Karpas-422 (cell line): ENCODE measurements around the gene MPHOSPH6. TPM values are rescaled to one million over a fixed set of nuclear protein-coding genes. Genes with fewer than 3 reads are reported as not detected.
"Not testable (repeated sequence)": the region's sequence is repeated elsewhere in the genome, so short reads cannot be mapped to it uniquely, and the experiment has no call there.

Source experiments
- DNase-seq: peaks from one replicate; pipeline ENCODE4 v3.0.0-alpha.2; 2015
- H2AFZ ChIP-seq: fragments of 200-600 bp; sonication (generic); 2 replicates; pipeline ENCODE4 v1.6.1; 2014; ENCODE audit warnings: antibody characterized with exemption, low read length, mixed read lengths
- H3K27ac ChIP-seq: fragments of 200-600 bp; sonication (generic); 2 replicates; pipeline ENCODE4 v1.5.1; 2014; ENCODE audit warnings: mild to moderate bottlenecking, low read length, moderate library complexity
- H3K27me3 ChIP-seq: fragments of 200-600 bp; sonication (generic); 2 replicates; pipeline ENCODE4 v1.6.1; 2014; ENCODE audit warnings: low read length, mixed read lengths
- H3K36me3 ChIP-seq: fragments of 200-600 bp; sonication (generic); 2 replicates; pipeline ENCODE4 v1.6.1; 2014; ENCODE audit warnings: low read length, mixed read lengths; ENCODE audit not compliant: insufficient read depth
- H3K4me1 ChIP-seq: fragments of 200-600 bp; sonication (generic); 2 replicates; pipeline ENCODE4 v1.6.1; 2014; ENCODE audit warnings: mild to moderate bottlenecking, low read length, mixed read lengths
- H3K4me2 ChIP-seq: fragments of 200-600 bp; sonication (generic); 2 replicates; pipeline ENCODE4 v1.6.1; 2014; ENCODE audit warnings: low read length, low read depth, mild to moderate bottlenecking; ENCODE audit not compliant: poor library complexity, severe bottlenecking
- H3K4me3 ChIP-seq: fragments of 200-600 bp; sonication (generic); 2 replicates; pipeline ENCODE4 v1.5.1; 2014; ENCODE audit warnings: mild to moderate bottlenecking, antibody characterized with exemption, low read length, mixed read lengths
- H3K79me2 ChIP-seq: fragments of 200-600 bp; sonication (generic); 2 replicates; pipeline ENCODE4 v1.6.1; 2014; ENCODE audit warnings: mild to moderate bottlenecking, low read length, mixed read lengths
- H3K9ac ChIP-seq: fragments of 200-600 bp; sonication (generic); 2 replicates; pipeline ENCODE4 v1.6.0; 2014; ENCODE audit warnings: low read length
- H3K9me2 ChIP-seq: fragments of 200-600 bp; sonication (generic), shearing (Covaris generic); replicated peaks from 2 replicates; pipeline ENCODE4 v1.6.0; 2014; ENCODE audit warnings: mild to moderate bottlenecking, low read length, moderate library complexity; ENCODE audit not compliant: insufficient read depth
- H3K9me3 ChIP-seq: fragments of 300-700, 200-600 bp; sonication (generic); 2 replicates; pipeline ENCODE4 v1.6.1; 2014; ENCODE audit warnings: low read length, mixed read lengths
- H4K20me1 ChIP-seq: fragments of 200-600 bp; sonication (generic); 2 replicates; pipeline ENCODE4 v1.6.1; 2014; ENCODE audit warnings: mild to moderate bottlenecking, antibody characterized with exemption, low read length, low read depth; ENCODE audit not compliant: insufficient read depth
- total RNA-seq: library from RNA; depleted of rRNA; stranded (reverse); fragments of >200 nt; shearing (Covaris generic); gene quantifications from 2 replicates; pipeline ENCODE4 v1.2.3, GENCODE V29; 2014; ENCODE audit warnings: low replicate concordance

MPHOSPH6 gene
- total RNA-seq, 1 experiment from 2014 or later = 22.2 TPM

GRCh38 chr16:82133798-82134197 is 36.2 kb downstream of the MPHOSPH6 start:
- Histone ChIP-seq H3K27me3 (no peaks in the 10 kb centered on the region), H2AFZ (no peak overlapping the region), H3K4me1 (no peaks in the 10 kb centered on the region), H3K4me2 (no peak overlapping the region), H3K4me3 (no peak overlapping the region), H4K20me1 (no peaks in the 10 kb centered on the region), H3K9ac (no peak overlapping the region), H3K27ac (no peak overlapping the region), H3K9me2 (no peaks in the 10 kb centered on the region), H3K9me3 (no peaks in the 10 kb centered on the region), H3K36me3 (no peaks in the 10 kb centered on the region), H3K79me2 (no peaks in the 10 kb centered on the region)
- DNase-seq = no peak

- Histone ChIP-seq H2AFZ (no peak overlapping the region), H3K4me1 (no peaks in the 10 kb centered on the region), H3K9ac (no peak overlapping the region), H3K4me3 (no peak overlapping the region), H3K27ac (no peak overlapping the region), H3K27me3 (no peaks in the 10 kb centered on the region), H3K4me2 (no peak overlapping the region), H3K9me3 (no peaks in the 10 kb centered on the region), H4K20me1 (no peaks in the 10 kb centered on the region), H3K36me3 (no peaks in the 10 kb centered on the region), H3K9me2 (no peaks in the 10 kb centered on the region), H3K79me2 (no peaks in the 10 kb centered on the region)
- no peak for DNase-seq
Measured at GRCh38 chr16:82129881-82130280, 40.1 kb downstream of the MPHOSPH6 start.

- H4K20me1 ChIP-seq = no peaks in the 10 kb centered on the region
Measured at GRCh38 chr16:82124651-82125050, 45.4 kb downstream of the MPHOSPH6 start.

GRCh38 chr16:82119405-82119804 is 50.6 kb downstream of the MPHOSPH6 start:
- no peak for DNase-seq
- H3K4me2 ChIP-seq = no peak overlapping the region

More at GRCh38 chr16:82124651-82125050, 45.4 kb downstream of the MPHOSPH6 start:
- no peaks in the 10 kb centered on the region for H3K4me1 ChIP-seq
- H3K9me3 ChIP-seq = no peaks in the 10 kb centered on the region
- no peak overlapping the region for H3K27ac ChIP-seq
- H3K79me2 ChIP-seq = no peaks in the 10 kb centered on the region
- H2AFZ ChIP-seq = no peak overlapping the region
- no peaks in the 10 kb centered on the region for H3K36me3 ChIP-seq
- H3K27me3 ChIP-seq = no peaks in the 10 kb centered on the region
- H3K9ac ChIP-seq = no peak overlapping the region
- H3K4me3 ChIP-seq = no peak overlapping the region
- DNase-seq = no peak
- no peaks in the 10 kb centered on the region for H3K9me2 ChIP-seq
- H3K4me2 ChIP-seq = no peak overlapping the region

GRCh38 chr16:82118749-82119148 is 51.3 kb downstream of the MPHOSPH6 start:
- H3K9me2 ChIP-seq = no peaks in the 10 kb centered on the region
- no peak for DNase-seq
- H3K4me2 ChIP-seq = no peak overlapping the region
- H3K27ac ChIP-seq = no peak overlapping the region
- H3K27me3 ChIP-seq = no peaks in the 10 kb centered on the region
- H2AFZ ChIP-seq = no peak overlapping the region
- H3K36me3 ChIP-seq = no peaks in the 10 kb centered on the region
- no peak overlapping the region for H3K9ac ChIP-seq
- no peaks in the 10 kb centered on the region for H3K9me3 ChIP-seq
- no peaks in the 10 kb centered on the region for H3K79me2 ChIP-seq
- H3K4me1 ChIP-seq = no peaks in the 10 kb centered on the region
- no peaks in the 10 kb centered on the region for H4K20me1 ChIP-seq
- no peak overlapping the region for H3K4me3 ChIP-seq

More at GRCh38 chr16:82119405-82119804, 50.6 kb downstream of the MPHOSPH6 start:
- no peak overlapping the region for H2AFZ ChIP-seq
- H3K9me3 ChIP-seq = no peaks in the 10 kb centered on the region
- H4K20me1 ChIP-seq = no peaks in the 10 kb centered on the region
- no peaks in the 10 kb centered on the region for H3K79me2 ChIP-seq
- H3K36me3 ChIP-seq = no peaks in the 10 kb centered on the region
- no peaks in the 10 kb centered on the region for H3K4me1 ChIP-seq
- no peaks in the 10 kb centered on the region for H3K9me2 ChIP-seq
- H3K27ac ChIP-seq = no peak overlapping the region
- H3K27me3 ChIP-seq = no peaks in the 10 kb centered on the region
- H3K4me3 ChIP-seq = no peak overlapping the region
- no peak overlapping the region for H3K9ac ChIP-seq

GRCh38 chr16:82116535-82116934 is 53.5 kb downstream of the MPHOSPH6 start:
- no peaks in the 10 kb centered on the region for H3K9me3 ChIP-seq
- no peak overlapping the region for H3K4me2 ChIP-seq
- no peak overlapping the region for H3K9ac ChIP-seq
- no peak overlapping the region for H2AFZ ChIP-seq
- no peaks in the 10 kb centered on the region for H3K27me3 ChIP-seq
- H4K20me1 ChIP-seq = no peaks in the 10 kb centered on the region
- no peaks in the 10 kb centered on the region for H3K79me2 ChIP-seq
- no peaks in the 10 kb centered on the region for H3K4me1 ChIP-seq
- no peak overlapping the region for H3K27ac ChIP-seq
- H3K36me3 ChIP-seq = no peaks in the 10 kb centered on the region
- H3K9me2 ChIP-seq = no peaks in the 10 kb centered on the region
- no peak for DNase-seq
- no peak overlapping the region for H3K4me3 ChIP-seq

- H4K20me1 ChIP-seq = no peaks in the 10 kb centered on the region
- DNase-seq = no peak
- H3K4me1 ChIP-seq = no peaks in the 10 kb centered on the region
- no peak overlapping the region for H3K27ac ChIP-seq
- H3K4me3 ChIP-seq = no peak overlapping the region
- H3K9ac ChIP-seq = no peak overlapping the region
- H3K4me2 ChIP-seq = no peak overlapping the region
- no peaks in the 10 kb centered on the region for H3K9me2 ChIP-seq
- H2AFZ ChIP-seq = no peak overlapping the region
- H3K79me2 ChIP-seq = no peaks in the 10 kb centered on the region
- H3K9me3 ChIP-seq = no peaks in the 10 kb centered on the region
- no peaks in the 10 kb centered on the region for H3K27me3 ChIP-seq
- H3K36me3 ChIP-seq = no peaks in the 10 kb centered on the region
Measured at GRCh38 chr16:82113741-82114140, 56.3 kb downstream of the MPHOSPH6 start.

- Histone ChIP-seq H2AFZ (no peak overlapping the region), H3K27ac (no peak overlapping the region), H3K9ac (no peak overlapping the region), H4K20me1 (no peaks in the 10 kb centered on the region), H3K9me2 (no peaks in the 10 kb centered on the region), H3K4me2 (no peak overlapping the region), H3K9me3 (no peaks in the 10 kb centered on the region), H3K27me3 (no peaks in the 10 kb centered on the region), H3K79me2 (no peaks in the 10 kb centered on the region), H3K36me3 (no peaks in the 10 kb centered on the region), H3K4me3 (no peak overlapping the region), H3K4me1 (no peaks in the 10 kb centered on the region)
- DNase-seq = no peak
Measured at GRCh38 chr16:82111944-82112343, 58.1 kb downstream of the MPHOSPH6 start.

- H2AFZ ChIP-seq, DNase-seq, H3K79me2 ChIP-seq, H3K4me2 ChIP-seq, H3K36me3 ChIP-seq, H3K4me1 ChIP-seq, H3K9me2 ChIP-seq, H3K27me3 ChIP-seq, H3K27ac ChIP-seq, H3K9ac ChIP-seq, H3K4me3 ChIP-seq, H3K9me3 ChIP-seq, H4K20me1 ChIP-seq: not testable (repeated sequence)
Measured at GRCh38 chr16:82109266-82109665, 60.8 kb downstream of the MPHOSPH6 start.
